Adipose tissue (tissue), 3 donors: ENCODE results near the gene SERPINA1. TPM values are rescaled to one million over a fixed set of nuclear protein-coding genes. Genes with fewer than 3 reads are reported as not detected.
"Not testable (repeated sequence)": the region's sequence is repeated elsewhere in the genome, so short reads cannot be mapped to it uniquely, and the experiment has no call there.

Experiments used
- H3K27ac ChIP-seq: one replicate; pipeline ENCODE4 v1.5.1; 2013; ENCODE audit warnings: low read depth, low read length
- WGBS, 3 donors: extraction: QIAGEN DNeasy Blood & Tissue Kit; methylation state at CpG; one replicate each; pipeline ENCODE4 v1.1.7; 2013; 5-methylcytosine and 5-hydroxymethylcytosine counted together
- polyA plus RNA-seq, 3 donors: library from polyadenylated mRNA; stranded (reverse); fragments of 200-250 nt; gene quantifications; one replicate each; pipeline ENCODE4 v1.2.3, GENCODE V29; 2013
- donor health status: healthy with polysubstance abuse.
- donor health status: Bipolar disorder and iron deficiency.
- donor health status: healthy.

The SERPINA1 gene
- polyA plus RNA-seq, 3 donors: 37.5 to 56.2 (median 50.9) TPM

DNA sequence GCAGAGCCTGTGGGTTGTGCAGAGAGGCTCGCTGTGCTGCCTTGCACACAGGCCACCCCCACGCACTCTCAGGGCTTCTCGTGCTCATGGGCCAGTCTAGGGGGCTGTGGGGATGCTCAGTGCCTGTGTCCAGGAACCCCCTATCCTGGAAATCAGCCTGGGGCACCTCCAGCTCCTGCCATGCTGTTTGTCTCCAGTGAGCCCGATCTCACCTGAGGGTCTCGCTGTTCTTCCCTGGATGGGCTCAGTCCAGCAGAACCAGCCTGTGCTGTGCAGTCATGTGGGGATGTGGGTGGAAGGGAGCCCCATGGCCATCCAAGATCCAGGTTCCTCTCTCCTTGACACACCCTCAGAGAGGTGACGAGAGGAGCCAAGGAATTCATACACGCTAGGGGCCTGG, 26.7 kb downstream of the SERPINA1 start:
- WGBS, 3 donors: 89 to 97% (median 94%) methylated on average over 4 to 6 of the region's 7 CpGs
- H3K27ac ChIP-seq: no peak overlapping the region

DNA sequence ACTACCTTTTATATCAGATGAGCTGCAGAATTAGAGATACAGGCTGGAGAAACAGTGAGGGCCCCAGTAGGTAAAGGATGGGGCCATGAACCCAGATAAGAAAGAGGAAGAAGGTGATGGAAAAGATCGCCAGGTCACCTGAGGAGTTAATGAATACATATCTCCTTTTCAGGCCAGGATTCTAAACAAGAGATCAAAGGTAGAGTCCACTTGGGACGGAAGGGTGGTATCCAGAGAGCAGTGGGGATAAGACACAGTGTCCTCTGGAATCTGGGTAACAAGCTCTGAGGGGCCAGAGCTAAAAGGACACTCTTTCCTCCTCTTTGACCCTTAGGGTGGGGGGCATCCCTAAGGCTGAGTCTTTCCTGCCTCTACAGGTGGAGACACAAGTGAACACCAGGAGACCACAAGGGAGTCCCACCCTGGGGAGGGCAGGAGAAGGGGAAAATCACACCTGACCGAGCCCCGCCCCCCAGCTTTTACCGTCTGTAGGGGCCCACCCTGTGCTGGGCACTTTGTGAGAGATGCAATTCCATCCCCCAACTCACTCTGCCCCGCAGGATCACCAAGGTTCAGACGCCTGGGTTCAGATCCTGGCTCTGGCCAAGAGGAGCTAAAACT, 27.3 kb downstream of the SERPINA1 start:
- no peak overlapping the region for H3K27ac ChIP-seq
- 64 to 77% (median 73%) methylated on average over 7 of the region's 7 CpGs for WGBS, 3 donors

DNA sequence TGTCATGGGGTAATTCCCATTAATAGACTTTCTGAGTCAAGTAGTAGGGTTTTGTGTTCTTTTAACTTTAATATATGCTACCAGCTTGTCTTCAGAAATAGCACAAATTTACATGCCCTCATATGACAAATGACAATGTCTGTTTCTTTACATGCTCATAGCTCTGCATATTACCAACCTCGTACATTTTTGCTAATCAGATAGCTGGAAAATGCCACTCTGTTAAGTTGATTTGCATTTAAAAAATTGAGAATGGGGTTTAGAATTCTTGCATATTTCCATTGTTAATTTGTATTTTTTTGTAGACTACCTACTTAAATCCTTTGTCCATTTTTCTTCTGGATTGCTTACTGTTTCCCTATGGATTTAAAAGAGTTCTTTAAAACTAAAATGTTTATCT, 31.2 kb downstream of the SERPINA1 start:
- no peak overlapping the region for H3K27ac ChIP-seq
- 33 to 53% (median 40%) methylated on average over 1 of the region's 1 CpG for WGBS, 3 donors

DNA sequence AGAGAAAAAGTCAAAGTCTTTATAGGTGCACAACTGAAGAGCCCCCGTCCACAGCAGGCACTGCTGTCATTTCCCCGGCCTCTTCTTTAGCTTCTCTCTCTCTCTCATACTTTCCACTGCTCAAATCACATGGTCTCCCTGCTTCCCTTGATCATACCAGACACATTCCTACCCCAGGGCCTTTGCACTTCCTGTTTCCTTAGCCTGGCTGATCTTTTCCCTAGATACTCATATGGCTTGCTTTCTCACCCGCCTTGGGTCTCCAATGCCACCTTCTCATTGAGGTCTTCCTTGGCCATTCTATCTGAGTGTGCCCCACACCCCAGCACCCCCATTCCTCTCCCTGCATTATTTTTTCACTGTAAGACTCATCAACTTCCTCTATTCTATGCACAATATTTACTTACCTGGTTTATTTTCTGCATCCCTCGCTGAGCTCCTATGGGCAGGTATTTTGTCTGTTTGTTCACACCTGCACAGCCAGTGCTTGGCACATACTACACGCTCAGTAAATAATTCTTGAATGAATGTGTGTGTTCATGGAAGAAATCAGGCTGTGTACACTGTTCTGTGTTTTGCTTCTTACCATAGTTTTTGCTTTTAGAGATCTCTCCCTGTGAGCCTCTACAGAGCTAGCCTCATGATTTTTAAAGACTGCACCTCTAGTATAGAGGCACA, 31.9 kb downstream of the SERPINA1 start:
- no peak overlapping the region for H3K27ac ChIP-seq
- 79 to 88% (median 84%) methylated on average over 5 of the region's 5 CpGs for WGBS, 3 donors

DNA sequence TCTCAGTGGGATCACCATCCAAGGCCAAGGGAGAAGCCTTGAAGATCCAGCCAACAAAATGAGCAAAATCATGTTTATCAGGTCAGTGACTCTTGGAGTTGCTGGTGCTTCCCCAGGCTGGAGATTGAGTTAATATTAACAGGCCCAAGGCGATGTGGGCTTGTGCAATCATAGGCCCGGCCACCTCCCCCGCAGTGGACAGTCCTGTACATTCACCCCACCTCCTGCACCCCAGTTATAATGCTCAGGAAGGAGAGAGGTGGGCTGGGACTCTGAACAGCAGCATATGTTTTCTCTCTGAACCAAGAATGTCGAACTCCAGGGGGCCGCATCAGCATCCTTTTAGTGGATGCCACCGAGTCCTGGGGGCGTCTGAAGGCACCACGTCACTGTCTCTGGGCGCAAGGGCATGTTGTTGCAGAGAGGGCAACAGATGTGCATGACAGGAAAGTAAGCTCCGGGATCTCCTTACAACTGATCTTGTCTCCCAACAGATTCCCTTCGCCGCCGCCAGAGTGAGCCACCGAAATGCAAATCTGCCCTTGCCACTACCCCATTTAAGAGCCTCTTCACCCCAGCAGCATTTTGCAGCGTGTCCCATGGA, 33.1 kb downstream of the SERPINA1 start:
- H3K27ac ChIP-seq: no peak overlapping the region
- WGBS, 3 donors: 11 to 22% (median 14%) methylated on average over 15 of the region's 15 CpGs

DNA sequence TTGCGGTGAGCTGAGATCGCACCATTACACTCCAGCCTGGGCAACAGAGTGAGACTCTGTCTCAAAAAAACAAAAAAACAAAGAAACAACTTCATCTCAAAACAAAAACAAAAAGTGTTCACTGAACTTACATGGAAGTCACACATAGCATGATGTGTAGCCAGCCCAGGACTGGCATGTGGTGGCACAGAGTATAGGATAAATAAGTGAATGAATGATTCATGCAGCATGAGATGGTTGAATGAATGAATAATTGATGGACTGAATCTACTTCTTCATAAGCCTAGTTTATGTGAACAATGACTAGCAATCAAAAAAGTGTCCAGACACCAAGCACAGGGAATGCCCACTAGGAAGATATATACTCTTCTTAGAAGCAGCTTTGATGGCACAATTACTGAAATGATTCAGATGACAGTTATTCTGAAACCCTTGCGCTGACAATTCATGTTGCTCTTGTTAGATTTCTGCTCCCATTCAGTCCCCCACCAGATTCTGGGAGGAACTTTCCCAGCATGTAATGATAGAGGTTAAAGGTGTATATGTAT, 33.7 kb downstream of the SERPINA1 start:
- H3K27ac ChIP-seq: no peak overlapping the region
- WGBS, 3 donors: 93 to 97% (median 96%) methylated on average over 3 of the region's 3 CpGs

DNA sequence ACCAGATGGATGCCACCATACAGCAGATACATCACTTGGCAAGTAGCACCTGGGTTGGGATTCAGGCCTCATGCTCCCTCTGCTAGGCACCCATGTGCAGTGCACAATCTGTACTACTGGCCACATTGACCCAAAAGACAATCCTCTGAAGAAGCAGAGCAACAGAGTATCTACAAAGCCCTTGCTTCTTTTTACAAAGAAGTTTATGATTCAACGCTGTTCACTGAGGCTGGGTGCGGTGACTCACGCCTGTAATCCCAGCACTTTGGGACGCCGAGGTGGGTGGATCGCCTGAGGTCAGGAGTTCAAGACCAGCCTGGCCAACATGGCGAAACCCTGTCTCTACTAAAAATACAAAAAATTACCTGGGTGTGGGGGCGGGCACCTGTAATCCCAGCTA, 34.2 kb downstream of the SERPINA1 start:
- 91 to 98% (median 92%) methylated on average over 8 of the region's 8 CpGs for WGBS, 3 donors
- not testable (repeated sequence) for H3K27ac ChIP-seq

DNA sequence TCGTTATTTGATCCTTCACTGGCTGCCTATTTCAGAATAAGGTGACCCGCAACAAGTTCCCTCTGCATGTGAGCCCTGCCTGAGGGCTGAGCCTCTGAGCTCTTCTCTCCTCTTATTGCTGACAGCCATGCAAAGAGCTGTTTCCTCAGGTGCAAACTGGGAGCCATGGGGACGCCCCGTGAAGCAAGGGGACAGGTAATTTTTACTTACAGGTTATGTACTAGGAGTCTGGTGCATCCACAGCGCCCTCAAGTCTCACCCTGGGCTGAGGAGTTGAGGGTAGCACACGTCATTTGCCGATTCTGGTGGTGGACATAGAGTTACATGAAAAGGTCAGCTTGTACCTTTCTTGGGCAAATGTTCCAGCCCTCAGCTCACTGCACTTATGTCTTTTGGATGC, 39.1 kb downstream of the SERPINA1 start:
- no peak overlapping the region for H3K27ac ChIP-seq
- WGBS, 3 donors: 78 to 86% (median 81%) methylated on average over 7 of the region's 7 CpGs

DNA sequence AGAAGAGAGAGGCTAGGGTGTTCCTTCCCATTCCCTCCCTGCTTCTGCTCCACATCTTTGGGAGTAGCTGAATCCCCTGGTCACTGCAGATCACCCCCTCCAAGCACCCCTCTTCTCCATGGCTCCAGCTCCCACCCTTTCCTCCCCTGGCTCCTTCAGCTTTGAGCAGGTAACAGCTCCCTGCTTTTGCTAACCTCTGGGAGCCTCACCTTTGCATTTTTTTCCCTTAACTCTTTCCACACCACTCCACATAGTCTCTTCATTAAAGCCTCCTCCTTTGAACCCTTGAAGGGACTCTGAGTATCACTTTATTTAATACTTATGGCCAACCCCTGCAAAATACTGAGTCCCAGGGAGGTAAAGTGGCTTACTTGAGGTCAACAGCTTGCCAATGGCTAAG, 39.6 kb downstream of the SERPINA1 start:
- H3K27ac ChIP-seq: no peak overlapping the region

DNA sequence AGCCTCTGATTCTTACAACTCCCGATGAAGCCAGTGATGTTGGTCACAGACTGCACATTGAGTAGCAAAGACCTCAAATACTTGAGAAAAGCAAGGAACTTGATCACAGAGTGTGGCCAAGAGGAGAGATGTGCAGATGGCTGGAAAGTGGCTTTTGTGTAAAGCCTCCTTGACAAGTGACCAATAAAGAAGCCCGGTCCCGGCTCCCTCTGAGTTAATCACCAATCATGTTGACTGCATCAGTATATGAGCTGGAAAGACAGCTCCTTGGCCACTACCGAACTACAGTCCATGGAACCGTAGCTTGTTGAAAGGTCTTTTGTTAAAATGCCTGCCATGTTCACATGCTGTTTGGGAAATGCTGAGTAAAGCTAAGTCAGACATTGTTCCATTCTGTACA, 41.6 kb downstream of the SERPINA1 start:
- no peak overlapping the region for H3K27ac ChIP-seq
- WGBS, 3 donors: 75 to 93% (median 87%) methylated on average over 5 of the region's 5 CpGs

DNA sequence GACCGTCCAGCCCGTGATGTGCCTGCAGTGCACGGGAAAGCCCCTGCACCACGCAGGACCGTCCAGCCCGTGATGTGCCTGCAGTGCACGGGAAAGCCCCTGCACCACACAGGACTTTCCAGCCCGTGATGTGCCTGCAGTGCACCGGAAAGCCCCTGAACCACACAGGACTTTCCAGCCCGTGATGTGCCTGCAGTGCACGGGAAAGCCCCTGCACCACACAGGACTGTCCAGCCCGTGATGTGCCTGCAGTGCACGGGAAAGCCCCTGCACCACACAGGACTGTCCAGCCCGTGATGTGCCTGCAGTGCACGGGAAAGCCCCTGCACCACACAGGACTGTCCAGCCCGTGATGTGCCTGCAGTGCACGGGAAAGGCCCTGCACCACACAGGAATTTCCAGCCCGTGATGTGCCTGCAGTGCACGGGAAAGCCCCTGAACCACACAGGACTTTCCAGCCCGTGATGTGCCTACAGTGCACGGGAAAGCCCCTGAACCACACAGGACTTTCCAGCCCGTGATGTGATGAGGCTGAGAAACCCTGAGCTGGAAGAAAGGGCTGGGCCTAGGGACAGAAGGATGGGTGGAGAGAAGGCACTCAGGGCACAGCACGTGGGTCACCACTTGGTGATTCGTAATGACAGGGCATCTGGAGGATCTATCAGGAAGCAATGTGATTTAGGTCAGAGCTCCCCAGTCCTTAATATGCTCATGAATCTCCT, 42.2 kb downstream of the SERPINA1 start:
- H3K27ac ChIP-seq: not testable (repeated sequence)
- WGBS, 3 donors: 66 to 74% (median 69%) methylated on average over 18 to 22 of the region's 24 CpGs

DNA sequence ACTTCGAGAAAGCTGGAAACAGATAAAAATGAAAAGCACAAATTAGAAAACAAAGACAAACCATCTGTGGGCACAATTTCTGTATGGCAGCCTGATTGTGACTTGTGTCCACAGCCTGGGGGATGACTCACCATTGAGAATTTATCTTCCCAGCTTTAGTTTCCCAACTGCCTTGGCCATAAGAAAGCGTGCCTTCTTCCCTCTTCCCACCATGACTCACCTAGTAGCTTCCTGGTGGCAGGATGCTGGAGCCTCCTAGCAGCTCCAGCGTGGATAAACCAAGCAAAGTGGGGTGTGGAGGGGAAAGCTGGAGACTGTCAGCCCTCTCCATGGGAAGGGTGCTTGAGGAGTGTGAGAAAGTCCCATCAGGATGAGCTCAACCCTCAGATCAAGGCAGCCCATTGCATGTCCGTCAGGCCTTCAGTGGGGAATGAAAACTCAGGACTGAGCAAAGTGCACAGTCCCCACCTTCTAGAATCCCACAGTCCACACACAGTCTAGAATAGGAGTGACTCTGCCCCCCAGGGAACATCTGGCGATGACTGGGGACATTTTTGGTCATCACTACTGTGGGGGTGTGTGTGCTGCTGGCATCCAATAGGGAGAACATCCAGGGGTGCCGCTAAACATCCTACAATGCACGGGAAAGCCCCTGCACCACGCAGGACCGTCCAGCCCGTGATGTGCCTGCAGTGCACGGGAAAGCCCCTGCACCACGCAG, 42.9 kb downstream of the SERPINA1 start:
- WGBS, 3 donors: 66 to 80% (median 80%) methylated on average over 11 to 12 of the region's 12 CpGs
- H3K27ac ChIP-seq: no peak overlapping the region

DNA sequence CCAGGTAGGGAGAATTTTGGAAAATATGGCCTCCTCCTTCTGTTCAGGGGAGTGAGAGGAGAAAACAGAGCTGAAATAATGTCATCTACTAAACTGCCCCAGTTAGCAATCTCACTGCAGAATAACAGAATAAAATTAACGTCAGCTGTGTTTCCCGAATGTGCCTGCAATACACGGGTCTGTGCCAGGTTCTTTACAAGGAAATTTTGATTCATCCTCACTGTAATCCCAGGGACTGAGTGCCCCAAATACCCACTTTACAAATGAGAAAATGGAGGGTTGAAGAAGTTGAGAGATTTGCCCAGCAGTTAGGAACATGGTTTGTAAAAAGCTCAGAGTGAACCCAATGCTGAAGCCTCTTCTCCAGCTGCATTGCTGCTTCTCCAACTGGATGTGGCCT, 44.0 kb downstream of the SERPINA1 start:
- WGBS, 3 donors: 65 to 71% (median 69%) methylated on average over 3 of the region's 3 CpGs
- no peak overlapping the region for H3K27ac ChIP-seq

DNA sequence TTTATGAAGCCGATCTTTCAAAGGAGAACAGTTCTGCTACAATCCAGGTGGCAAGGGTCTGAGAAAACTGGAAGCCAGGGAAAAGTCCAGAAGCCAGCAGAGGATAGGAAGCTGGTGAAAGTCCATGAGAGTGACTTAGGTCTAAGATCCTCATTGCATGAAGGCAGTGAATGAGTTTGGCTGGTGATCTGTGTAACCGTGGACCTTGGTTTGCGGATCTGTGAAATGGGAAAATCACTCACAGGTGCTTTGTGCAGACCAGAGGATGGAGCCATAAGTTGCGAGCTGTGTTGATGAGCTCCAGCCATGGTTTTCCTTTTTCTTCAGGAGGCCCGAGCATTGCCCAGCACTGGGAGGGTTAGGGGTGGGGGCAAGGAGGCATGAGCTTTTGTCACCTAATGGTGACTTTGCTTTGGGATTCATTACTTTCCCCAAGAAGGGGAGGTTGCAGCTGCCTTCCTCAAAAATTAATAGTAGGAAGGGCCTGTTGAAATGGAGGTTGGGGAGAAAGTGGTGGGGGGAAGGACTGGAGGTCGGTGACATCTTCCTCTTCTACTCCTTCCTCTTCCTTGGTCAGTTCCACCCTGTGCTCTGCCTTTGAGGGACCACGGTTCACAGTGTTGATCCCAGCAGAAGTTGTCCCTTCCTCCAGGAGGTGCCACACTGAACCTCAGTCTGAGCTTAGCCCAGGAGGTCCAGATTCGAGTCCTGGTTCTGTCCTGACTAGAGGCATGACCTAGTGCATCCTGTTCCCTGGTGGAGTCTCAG, 45.0 kb downstream of the SERPINA1 start:
- H3K27ac ChIP-seq: no peak overlapping the region
- WGBS, 3 donors: 82 to 83% (median 82%) methylated on average over 8 of the region's 8 CpGs

DNA sequence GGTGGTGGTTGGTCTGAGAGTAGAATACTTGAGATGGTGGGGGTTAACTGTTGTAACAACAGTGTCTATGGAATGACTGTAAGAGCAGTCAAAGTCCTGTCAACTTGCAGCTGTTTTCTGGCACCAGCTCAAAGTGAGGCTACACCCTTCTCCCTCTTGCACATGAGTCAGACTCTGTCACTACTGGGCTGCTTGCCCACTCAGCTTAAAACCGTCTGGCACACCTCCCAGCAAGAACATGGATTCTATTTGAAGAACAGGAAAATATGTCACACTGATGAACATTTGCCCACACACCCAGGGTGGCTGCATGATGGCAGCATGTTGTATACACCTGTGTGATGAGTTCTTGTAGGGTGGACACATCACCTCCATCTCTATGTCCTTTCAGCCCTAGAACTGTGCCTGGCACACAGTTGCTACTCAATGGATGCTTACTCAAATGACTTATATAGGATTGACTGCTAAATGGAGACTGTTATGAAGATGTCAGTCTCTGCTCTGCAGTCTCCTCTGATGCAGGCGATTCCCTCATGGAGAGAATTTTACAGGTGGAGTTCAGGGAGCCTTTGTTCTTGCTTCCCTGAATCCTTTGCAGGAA, 46.0 kb downstream of the SERPINA1 start:
- no peak overlapping the region for H3K27ac ChIP-seq
- WGBS, 3 donors: 39 to 47% (median 43%) methylated on average over 2 of the region's 2 CpGs

DNA sequence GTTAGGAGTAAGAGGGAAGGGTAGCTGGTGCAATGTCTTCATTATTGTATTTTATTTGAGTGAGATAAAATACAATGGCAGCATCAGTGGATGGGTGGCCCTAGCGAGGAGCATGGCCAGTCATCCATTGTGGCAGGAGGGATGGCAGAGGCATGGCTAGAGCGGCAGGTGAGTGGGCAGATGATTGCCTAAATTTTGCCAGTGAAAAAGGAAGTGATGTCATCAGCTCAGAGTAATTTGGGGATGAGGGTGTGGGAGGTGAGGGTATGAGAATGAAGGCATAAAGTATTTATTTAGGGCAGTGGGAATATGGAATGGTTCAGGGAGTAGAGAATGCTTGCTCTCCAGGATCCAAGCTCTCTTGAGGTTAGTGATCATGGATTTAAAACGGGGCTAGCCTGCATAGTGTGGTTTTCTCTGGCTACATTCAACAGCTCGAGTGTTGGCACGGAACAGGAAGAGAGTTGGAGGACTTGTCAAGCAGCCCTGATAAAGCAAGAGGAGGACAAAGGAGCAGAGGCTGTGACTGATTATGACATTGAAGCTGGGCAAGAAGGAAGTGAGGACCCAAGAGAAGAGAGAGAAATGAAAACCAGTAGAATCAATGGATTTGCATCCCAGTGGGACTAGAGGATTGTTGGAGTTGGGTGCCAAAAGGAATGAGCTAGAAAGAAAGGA, 46.6 kb downstream of the SERPINA1 start:
- no peak overlapping the region for H3K27ac ChIP-seq

DNA sequence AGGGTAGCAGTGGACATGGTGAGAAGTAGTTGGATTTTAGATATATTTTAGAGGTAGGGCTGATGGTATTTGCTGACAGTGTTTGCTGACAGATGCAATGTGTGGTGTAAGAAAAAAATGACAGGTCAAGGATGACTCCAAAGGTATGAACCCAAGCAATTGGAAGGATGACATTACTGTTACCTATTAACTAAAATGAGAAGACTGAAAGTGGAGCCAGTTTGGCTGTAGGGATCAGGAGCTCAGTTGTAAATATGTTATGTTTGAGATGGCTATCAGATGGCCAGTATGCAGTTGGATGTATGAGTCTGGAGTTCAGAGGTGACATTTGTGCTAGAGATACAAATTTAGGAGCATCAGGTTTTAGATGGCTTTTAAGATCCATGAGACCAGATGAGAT, 47.9 kb downstream of the SERPINA1 start:
- no peak overlapping the region for H3K27ac ChIP-seq

More for the DNA sequence above, 46.6 kb downstream of the SERPINA1 start:
- WGBS, 3 donors: 41 to 57% (median 43%) methylated on average over 5 of the region's 5 CpGs
